IMR-90 (cell line): ENCODE data around the gene LRPAP1. TPM values are rescaled to one million over a fixed set of nuclear protein-coding genes. Genes with fewer than 3 reads are reported as not detected.

Experiments used
- ATAC-seq: fragments of 200-7000 bp; cut with Tn5 transposase; 2 replicates; pipeline ENCODE4 v1.9.1; 2020; ENCODE audit warnings: low read depth, mild to moderate bottlenecking, moderate library complexity
- BruUV-seq: library from RNA; stranded (reverse); fragments of 400-500 nt; replicated peaks from 2 replicates; lab custom pipeline; 2021; lab: Mats Ljungman, UMichigan
- CTCF ChIA-PET: fragments of 300-600 bp; formaldehyde crosslinking; extraction: SDS; loops from one replicate; lab custom pipeline; 2021; ENCODE audit warnings: antibody characterized with exemption; lab: Yijun Ruan, JAX
- POLR2A ChIA-PET: fragments of 300-600 bp; sonication (Branson Sonifier 250); formaldehyde crosslinking; loops from one replicate; lab custom pipeline; 2022; ENCODE audit warnings: antibody characterized with exemption; ENCODE audit not compliant: unreplicated experiment; lab: Charles Lee
- DNase-seq: peaks from one replicate; pipeline ENCODE4 v3.0.0; 2013
- H2AFZ ChIP-seq: replicated peaks from 2 replicates; pipeline ENCODE3; 2013; ENCODE audit warnings: low read length, mild to moderate bottlenecking; ENCODE audit not compliant: poor library complexity
- H2AK5ac ChIP-seq: 2 replicates; pipeline ENCODE4 v1.6.1; 2013; ENCODE audit warnings: low read depth, low read length, inconsistent platforms
- H2AK9ac ChIP-seq: replicated peaks from 2 replicates; pipeline ENCODE3; 2013; ENCODE audit warnings: mild to moderate bottlenecking, low read depth, low read length, moderate library complexity; ENCODE audit not compliant: poor library complexity
- H2BK120ac ChIP-seq: 2 replicates; pipeline ENCODE4 v1.6.1; 2013; ENCODE audit warnings: low read depth, low read length, inconsistent platforms
- H2BK15ac ChIP-seq: 3 replicates; pipeline ENCODE4 v1.6.1; 2013; ENCODE audit warnings: low read depth, low read length, inconsistent platforms
- H2BK20ac ChIP-seq: 2 replicates; pipeline ENCODE4 v1.6.1; 2013; ENCODE audit warnings: low read depth, mild to moderate bottlenecking, inconsistent platforms, low read length, moderate library complexity
- H2BK5ac ChIP-seq: 2 replicates; pipeline ENCODE4 v1.6.1; 2013; ENCODE audit warnings: mild to moderate bottlenecking, low read depth, low read length, inconsistent platforms; ENCODE audit not compliant: poor library complexity, severe bottlenecking
- H3K14ac ChIP-seq: replicated peaks from 2 replicates; pipeline ENCODE4 v1.6.1; 2013; ENCODE audit warnings: low read depth, low read length, inconsistent platforms
- H3K18ac ChIP-seq: 2 replicates; pipeline ENCODE4 v1.6.1; 2013; ENCODE audit warnings: low read depth, low read length, control low read depth
- H3K23ac ChIP-seq: 2 replicates; pipeline ENCODE4 v1.6.1; 2013; ENCODE audit warnings: low read depth, low read length, inconsistent platforms
- H3K27ac ChIP-seq: 2 replicates; pipeline ENCODE4 v1.5.1; 2013; ENCODE audit warnings: mild to moderate bottlenecking, control low read depth, low read length; ENCODE audit not compliant: insufficient read depth
- H3K27me3 ChIP-seq: 2 replicates; pipeline ENCODE4 v1.6.1; 2013; ENCODE audit warnings: low read length; ENCODE audit not compliant: control insufficient read depth, insufficient read depth
- H3K36me3 ChIP-seq: 2 replicates; pipeline ENCODE4 v1.6.1; 2013; ENCODE audit warnings: low read length, mixed read lengths; ENCODE audit not compliant: control insufficient read depth, insufficient read depth
- H3K4ac ChIP-seq: 2 replicates; pipeline ENCODE4 v1.6.1; 2013; ENCODE audit warnings: low read depth, low read length, inconsistent platforms
- H3K4me1 ChIP-seq: 2 replicates; pipeline ENCODE4 v1.6.1; 2013; ENCODE audit warnings: low read length, mixed read lengths; ENCODE audit not compliant: control insufficient read depth, insufficient read depth
- H3K4me2 ChIP-seq: 2 replicates; pipeline ENCODE4 v1.6.1; 2013; ENCODE audit warnings: low read depth, mild to moderate bottlenecking, control low read depth, low read length, moderate library complexity
- H3K4me3 ChIP-seq: 2 replicates; pipeline ENCODE4 v1.5.1; 2013; ENCODE audit warnings: low read depth, mild to moderate bottlenecking, control low read depth, low read length, moderate library complexity; ENCODE audit not compliant: insufficient read depth
- H3K56ac ChIP-seq: 2 replicates; pipeline ENCODE4 v1.6.1; 2013; ENCODE audit warnings: low read length, inconsistent platforms; ENCODE audit not compliant: insufficient read depth; ENCODE audit errors: extremely low read depth
- H3K79me1 ChIP-seq, 2 experiments: 2 replicates each; pipeline ENCODE4 v1.6.1; 2013; ENCODE audit warnings: low read length in 2 of 2, inconsistent platforms in 1 of 2, low read depth in 1 of 2
- H3K9ac ChIP-seq: 2 replicates; pipeline ENCODE4 v1.6.1; 2013; ENCODE audit warnings: low read depth, low read length, control low read depth
- H3K9me1 ChIP-seq: 2 replicates; pipeline ENCODE4 v1.6.1; 2013; ENCODE audit warnings: low read length, inconsistent platforms; ENCODE audit not compliant: insufficient read depth
- H3K9me3 ChIP-seq: 2 replicates; pipeline ENCODE4 v1.6.1; 2013; ENCODE audit warnings: low read length; ENCODE audit not compliant: control insufficient read depth, insufficient read depth
- H4K20me1 ChIP-seq: 2 replicates; pipeline ENCODE4 v1.6.1; 2013; ENCODE audit warnings: low read length, inconsistent platforms; ENCODE audit not compliant: insufficient read depth
- H4K5ac ChIP-seq: 2 replicates; pipeline ENCODE4 v1.6.1; 2013; ENCODE audit warnings: mild to moderate bottlenecking, low read depth, low read length, control low read depth
- H4K8ac ChIP-seq, 2 experiments: 2 replicates each; pipeline ENCODE4 v1.6.1; 2013; ENCODE audit warnings: low read depth in 2 of 2, low read length in 2 of 2, control low read depth in 1 of 2, inconsistent platforms in 1 of 2
- H4K91ac ChIP-seq: 2 replicates; pipeline ENCODE4 v1.6.1; 2013; ENCODE audit warnings: low read depth, low read length, inconsistent platforms; ENCODE audit not compliant: insufficient read depth
- CEBPB ChIP-seq: IDR thresholded peaks from 2 replicates; pipeline ENCODE4 v1.6.1; 2012; ENCODE audit warnings: low read depth, low read length, improper control_type of control experiment
- CHD1 ChIP-seq: IDR thresholded peaks from 2 replicates; pipeline ENCODE4 v1.6.1; 2012; ENCODE audit warnings: low read depth, low read length, improper control_type of control experiment
- MAFK ChIP-seq: IDR thresholded peaks from 2 replicates; pipeline ENCODE4 v1.6.1; 2012; ENCODE audit warnings: low read depth, low read length, improper control_type of control experiment
- MAZ ChIP-seq: IDR thresholded peaks from 2 replicates; pipeline ENCODE4 v1.6.1; 2012; ENCODE audit warnings: low read depth, mild to moderate bottlenecking, low read length, improper control_type of control experiment, moderate library complexity, borderline replicate concordance
- NFE2L2 ChIP-seq: fragments of 150-350 bp; IDR thresholded peaks from 2 replicates; pipeline ENCODE4 v1.6.1; 2016; ENCODE audit warnings: low read depth, mild to moderate bottlenecking, low read length
- RAD21 ChIP-seq: IDR thresholded peaks from 2 replicates; pipeline ENCODE4 v1.6.1; 2012; ENCODE audit warnings: low read length, improper control_type of control experiment
- RCOR1 ChIP-seq: IDR thresholded peaks from 2 replicates; pipeline ENCODE4 v1.6.1; 2012; ENCODE audit warnings: mild to moderate bottlenecking, low read length, improper control_type of control experiment; ENCODE audit not compliant: insufficient replicate concordance
- WGBS, 2 experiments: methylation state at CpG; one replicate each; pipeline versions ENCODE4 v1.1.5 to v1.1.7; 2013; ENCODE audit warnings: missing lambda C conversion rate in 2 of 2; ENCODE audit not compliant: insufficient read length in 1 of 2; ENCODE audit errors: extremely low coverage in 2 of 2; 5-methylcytosine and 5-hydroxymethylcytosine counted together
- dilution Hi-C: fragments of 300-500 bp; cut with HindIII; formaldehyde crosslinking; loops from one replicate; pipeline ENCODE4 v1.14.3; 2018; ENCODE audit warnings: low sequenced_read_pairs; ENCODE audit not compliant: unreplicated experiment
- in situ Hi-C: fragments of 300-500 bp; cut with MboI; formaldehyde crosslinking; loops from 3 replicates; pipeline ENCODE4 v1.14.3; 2019; ENCODE audit warnings: low sequenced_read_pairs, inconsistent platforms, mixed read lengths
- intact Hi-C: fragments of 100-400 bp; cut with micrococcal nuclease; formaldehyde crosslinking; loops from 2 replicates; pipeline ENCODE4 v1.10.0; 2022
- polyA plus RNA-seq, 3 experiments: library from polyadenylated mRNA; depleted of rRNA; stranded (reverse); fragments of >200 nt; gene quantifications; 2 replicates each; pipeline ENCODE4 v1.2.3, GENCODE V29; 2012; ENCODE audit warnings: low replicate concordance in 1 of 3
- total RNA-seq: library from RNA; depleted of rRNA; stranded (reverse); fragments of >200 nt; gene quantifications from 2 replicates; pipeline ENCODE4 v1.2.3, GENCODE V29; 2012
- TF ChIP-seq, protein P1 (sequence below): fragments of 150-350 bp; IDR thresholded peaks from 2 replicates; pipeline ENCODE4 v1.6.1; 2017; ENCODE audit warnings: mild to moderate bottlenecking, antibody characterized with exemption, low read length, low read depth
- TF ChIP-seq, protein P2 (sequence below): fragments of 150-350 bp; IDR thresholded peaks from 2 replicates; pipeline ENCODE4 v1.6.1; 2016; ENCODE audit warnings: low read depth, mild to moderate bottlenecking, low read length, moderate library complexity, borderline replicate concordance

LRPAP1 gene
- total and polyA plus RNA-seq, 2 of the 4 experiments (the other 2 are of a cell fraction) = 135 to 175 TPM

DNA sequence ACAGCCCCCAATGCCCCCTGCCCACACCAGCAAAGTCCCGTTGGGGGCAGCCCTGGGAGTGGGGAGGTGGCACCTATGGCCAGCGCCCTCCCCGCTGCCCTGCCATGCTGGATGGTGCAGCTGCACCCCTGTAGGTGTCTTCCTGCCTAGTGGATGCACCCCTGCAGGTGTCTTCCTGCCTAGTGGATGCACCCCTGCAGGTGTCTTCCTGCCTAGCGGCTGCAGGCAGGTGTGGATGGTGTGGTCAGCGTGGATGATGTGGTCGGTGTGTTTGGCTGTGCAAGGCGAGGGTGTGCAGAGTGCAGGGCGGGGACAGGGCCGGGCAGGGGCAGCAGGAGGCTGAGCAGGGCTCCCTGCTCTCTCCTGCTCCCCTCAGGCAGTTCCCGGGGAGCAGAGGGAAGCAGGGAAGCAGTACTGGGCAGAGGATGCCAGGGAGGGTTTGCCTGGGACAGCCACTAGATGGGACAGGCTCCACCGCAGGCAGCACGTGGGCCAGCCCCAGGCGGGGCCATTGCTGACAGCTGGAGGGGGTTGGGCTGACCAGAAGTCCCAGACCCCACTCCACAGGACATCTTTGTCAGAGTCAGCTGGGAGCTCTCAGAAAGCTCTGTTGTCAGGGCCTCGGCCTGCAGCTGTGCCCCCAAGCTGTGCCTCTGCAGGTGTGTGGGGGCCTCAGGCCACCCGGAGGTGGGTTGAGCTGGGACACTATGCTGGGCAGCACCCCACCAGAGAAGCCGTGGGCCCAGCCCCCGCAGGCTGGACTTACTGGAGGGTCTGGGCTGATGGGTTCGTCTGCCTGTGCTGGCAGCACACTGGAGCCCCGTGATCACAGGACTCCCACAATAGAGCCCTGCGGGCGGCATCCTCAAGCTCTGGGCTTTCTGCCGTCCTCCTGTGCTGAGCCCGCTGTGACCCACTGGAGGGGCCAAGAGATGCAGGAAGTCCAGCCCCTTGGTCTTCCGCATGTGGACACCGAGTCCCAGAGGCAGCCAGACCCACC lies 45.4 kb downstream of the LRPAP1 start (continued):
- TF ChIP-seq MAZ = no peak
- TF ChIP-seq CHD1 = no peak

DNA sequence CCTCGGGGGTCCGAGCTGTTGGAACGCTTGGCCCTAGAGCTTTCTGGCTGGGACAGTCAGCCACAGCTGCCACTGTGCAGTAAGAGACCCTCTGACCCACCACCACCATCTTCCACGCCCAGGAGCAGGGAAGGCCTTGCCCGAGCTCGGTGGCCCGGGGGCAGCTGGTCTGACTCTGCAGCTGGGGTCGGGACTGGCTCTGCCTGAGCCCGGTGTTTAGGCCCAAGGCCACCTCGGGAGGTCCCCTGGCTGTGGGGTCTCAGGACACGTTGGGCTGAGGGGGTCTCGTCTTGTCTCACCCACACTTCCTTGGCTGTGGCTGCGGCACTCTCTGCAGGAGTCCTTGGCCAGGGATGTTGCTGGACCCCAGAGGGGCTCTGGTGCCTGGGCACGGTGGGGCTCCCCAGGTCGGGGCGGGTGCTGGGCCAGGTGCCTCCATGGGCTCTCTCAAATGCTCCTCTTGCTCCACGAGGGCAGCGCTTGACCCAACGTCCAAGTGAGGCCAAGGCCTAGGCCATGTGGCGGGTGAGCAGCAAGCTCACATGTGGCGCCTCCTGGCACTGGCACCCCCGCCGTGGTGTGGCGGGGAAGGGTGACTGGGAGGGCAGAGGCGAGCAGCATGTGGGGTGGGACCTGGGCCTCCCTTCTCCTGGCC lies 46.2 kb downstream of the LRPAP1 start:
- POLR2A ChIA-PET = no interaction called here
- no peak overlapping the region for H3K4me2 ChIP-seq
- H3K23ac ChIP-seq = no peak overlapping the region
- H3K4me1 ChIP-seq = no peaks in the 10 kb centered on the region
- H3K14ac ChIP-seq = no peak overlapping the region
- BruUV-seq = no TSS peak
- H2AK9ac ChIP-seq = no peak overlapping the region
- no peaks in the 10 kb centered on the region for H3K79me1 ChIP-seq
- peaks cover 57% of the 10 kb centered on the region for H3K27me3 ChIP-seq
- dilution Hi-C loops (no loop called here), in situ Hi-C loops (no loop called here), intact Hi-C loops (no loop called here)
- no peaks in the 10 kb centered on the region for H3K36me3 ChIP-seq
- H4K5ac ChIP-seq = no peak overlapping the region
- H3K18ac ChIP-seq = no peak overlapping the region
- no peaks in the 10 kb centered on the region for H3K9me1 ChIP-seq
- H4K20me1 ChIP-seq = no peaks in the 10 kb centered on the region
- CTCF ChIA-PET = no interaction called here
- no peak overlapping the region for H2AFZ ChIP-seq
- no peak overlapping the region for H3K4ac ChIP-seq
- no peak overlapping the region for H2BK120ac ChIP-seq
- no peak overlapping the region for H3K56ac ChIP-seq
- no peak overlapping the region for H2BK5ac ChIP-seq
- H4K8ac ChIP-seq = no peak overlapping the region
- no peak for DNase-seq
- H2BK20ac ChIP-seq = no peak overlapping the region
- H3K27ac ChIP-seq = no peak overlapping the region
- 76% methylated on average over 5 of the region's 25 CpGs; no CpG with 5 or more reads in 1 of the 2 experiments for whole genome bisulfite sequencing, 2 experiments
- H4K91ac ChIP-seq = no peak overlapping the region
- no peaks in the 10 kb centered on the region for H3K9me3 ChIP-seq
- no peak for ATAC-seq
- TF ChIP-seq MAFK (no peak), MAZ (no peak), CEBPB (no peak), RAD21 (no peak), RCOR1 (no peak), CHD1 (no peak), NFE2L2 (no peak)
- TF ChIP-seq, protein P1, sequence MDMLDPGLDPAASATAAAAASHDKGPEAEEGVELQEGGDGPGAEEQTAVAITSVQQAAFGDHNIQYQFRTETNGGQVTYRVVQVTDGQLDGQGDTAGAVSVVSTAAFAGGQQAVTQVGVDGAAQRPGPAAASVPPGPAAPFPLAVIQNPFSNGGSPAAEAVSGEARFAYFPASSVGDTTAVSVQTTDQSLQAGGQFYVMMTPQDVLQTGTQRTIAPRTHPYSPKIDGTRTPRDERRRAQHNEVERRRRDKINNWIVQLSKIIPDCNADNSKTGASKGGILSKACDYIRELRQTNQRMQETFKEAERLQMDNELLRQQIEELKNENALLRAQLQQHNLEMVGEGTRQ = no peak
- TF ChIP-seq, protein P2, sequence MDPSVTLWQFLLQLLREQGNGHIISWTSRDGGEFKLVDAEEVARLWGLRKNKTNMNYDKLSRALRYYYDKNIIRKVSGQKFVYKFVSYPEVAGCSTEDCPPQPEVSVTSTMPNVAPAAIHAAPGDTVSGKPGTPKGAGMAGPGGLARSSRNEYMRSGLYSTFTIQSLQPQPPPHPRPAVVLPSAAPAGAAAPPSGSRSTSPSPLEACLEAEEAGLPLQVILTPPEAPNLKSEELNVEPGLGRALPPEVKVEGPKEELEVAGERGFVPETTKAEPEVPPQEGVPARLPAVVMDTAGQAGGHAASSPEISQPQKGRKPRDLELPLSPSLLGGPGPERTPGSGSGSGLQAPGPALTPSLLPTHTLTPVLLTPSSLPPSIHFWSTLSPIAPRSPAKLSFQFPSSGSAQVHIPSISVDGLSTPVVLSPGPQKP = no peak
- no peak overlapping the region for H3K9ac ChIP-seq
- no peak overlapping the region for H2BK15ac ChIP-seq
- H3K4me3 ChIP-seq = no peak overlapping the region
- H2AK5ac ChIP-seq = no peak overlapping the region
